Mucosa of descending colon (tissue), 3 donors: ENCODE results near the gene OR14A2. TPM values are rescaled to one million over a fixed set of nuclear protein-coding genes. Genes with fewer than 3 reads are reported as not detected.
A peak's percentile ranks its signal among the peaks of the same experiment; 100 is the strongest.
"Not testable (repeated sequence)": the region's sequence is repeated elsewhere in the genome, so short reads cannot be mapped to it uniquely, and the experiment has no call there.

Experiments used
- ATAC-seq: fragments of 200-7000 bp; cut with Tn5 transposase; one replicate; pipeline ENCODE4 v1.9.1; 2020; ENCODE audit warnings: mild to moderate bottlenecking, moderate library complexity
- DNase-seq, 3 donors: peaks; one replicate each; pipeline ENCODE4 v3.0.0-alpha.2; 2020
- H3K36me3 ChIP-seq: fragments of 200-600 bp; one replicate; pipeline ENCODE4 v1.8.0; 2021; ENCODE audit warnings: low read depth, mild to moderate bottlenecking
- H3K4me1 ChIP-seq: fragments of 200-600 bp; one replicate; pipeline ENCODE4 v1.8.0; 2021; ENCODE audit warnings: low read depth, mild to moderate bottlenecking
- H3K4me3 ChIP-seq: fragments of 200-600 bp; one replicate; pipeline ENCODE4 v1.8.0; 2021; ENCODE audit warnings: mild to moderate bottlenecking
- H3K9me3 ChIP-seq: fragments of 200-600 bp; one replicate; pipeline ENCODE4 v1.8.0; 2021; ENCODE audit warnings: mild to moderate bottlenecking
- intact Hi-C, 2 donors: fragments of 100-400 bp; cut with DNase I in 1 of 2; cut with micrococcal nuclease in 1 of 2; formaldehyde crosslinking; loops; one replicate each; pipeline versions ENCODE4 v1.11.0 to v1.11.1; 2022; cut with DNase I, micrococcal nuclease
- total RNA-seq, 3 donors: library from RNA; stranded (reverse); fragmentation: NEBNext Ultra II Directional in 2 of 3; extraction: Animal tissue kit (Norgen Biotek cat#: 25700) in 2 of 3; gene quantifications; one replicate each; pipeline versions ENCODE4 v1.2.1 to v1.2.4, GENCODE V29; 2021 to 2023
- TF ChIP-seq, protein P1 (sequence below): fragments of 200-600 bp; IDR thresholded peaks from one replicate; pipeline ENCODE4 v1.8.0; 2022; ENCODE audit warnings: antibody characterized with exemption, mild to moderate bottlenecking
- donor health status: DM: no; HTN: no; CAD: no; lungs with moderate emphysema.
- donor health status: DM: no; HTN: no; CAD: no.
- donor health status: DM: no; HTN: yes; CAD: no.

Gene OR14A2
- total RNA-seq, 3 donors from 2014 or later: not detected

- DNase-seq: no peak
- Histone ChIP-seq H3K36me3 (no peaks in the 10 kb centered on the region), H3K9me3 (peaks cover 5% of the 10 kb centered on the region), H3K4me1 (no peaks in the 10 kb centered on the region), H3K4me3 (no peak overlapping the region)
- intact Hi-C loops: no loop called here
- TF ChIP-seq, protein P1, sequence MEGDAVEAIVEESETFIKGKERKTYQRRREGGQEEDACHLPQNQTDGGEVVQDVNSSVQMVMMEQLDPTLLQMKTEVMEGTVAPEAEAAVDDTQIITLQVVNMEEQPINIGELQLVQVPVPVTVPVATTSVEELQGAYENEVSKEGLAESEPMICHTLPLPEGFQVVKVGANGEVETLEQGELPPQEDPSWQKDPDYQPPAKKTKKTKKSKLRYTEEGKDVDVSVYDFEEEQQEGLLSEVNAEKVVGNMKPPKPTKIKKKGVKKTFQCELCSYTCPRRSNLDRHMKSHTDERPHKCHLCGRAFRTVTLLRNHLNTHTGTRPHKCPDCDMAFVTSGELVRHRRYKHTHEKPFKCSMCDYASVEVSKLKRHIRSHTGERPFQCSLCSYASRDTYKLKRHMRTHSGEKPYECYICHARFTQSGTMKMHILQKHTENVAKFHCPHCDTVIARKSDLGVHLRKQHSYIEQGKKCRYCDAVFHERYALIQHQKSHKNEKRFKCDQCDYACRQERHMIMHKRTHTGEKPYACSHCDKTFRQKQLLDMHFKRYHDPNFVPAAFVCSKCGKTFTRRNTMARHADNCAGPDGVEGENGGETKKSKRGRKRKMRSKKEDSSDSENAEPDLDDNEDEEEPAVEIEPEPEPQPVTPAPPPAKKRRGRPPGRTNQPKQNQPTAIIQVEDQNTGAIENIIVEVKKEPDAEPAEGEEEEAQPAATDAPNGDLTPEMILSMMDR: no peak
- no peak for ATAC-seq
Observed at GRCh38 chr1:247721222-247721621, 26.7 kb downstream of the OR14A2 start.

DNA sequence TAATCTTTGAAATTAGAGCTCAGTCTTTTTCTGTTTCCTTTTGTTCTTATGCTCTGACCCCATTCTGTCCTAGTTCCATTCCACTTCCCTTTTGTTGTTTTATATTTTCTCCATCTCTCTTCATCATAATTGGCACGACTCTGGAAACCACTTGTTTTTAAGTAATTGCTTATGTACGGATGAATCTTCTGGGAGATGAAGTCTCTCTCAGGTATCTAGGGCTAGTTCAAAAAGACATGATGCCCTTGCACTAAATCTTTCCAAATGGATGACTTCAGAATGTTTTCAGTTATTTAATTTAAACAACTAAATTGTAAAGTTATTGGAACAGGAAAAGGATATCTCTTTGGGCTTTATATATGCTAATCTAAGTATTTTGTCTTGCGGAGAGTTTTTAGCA, 31.4 kb downstream of the OR14A2 start, which contains the start of gene OR6F1:
Gene OR6F1 (minus strand): TSS at position 101 of the 400 bp plus-strand sequence. CDS start 3,891 bp downstream, outside the sequence.
- H3K4me1 ChIP-seq: no peaks in the 10 kb centered on the region
- H3K36me3 ChIP-seq: no peaks in the 10 kb centered on the region
- ATAC-seq (no peak), DNase-seq (no peak)
- TF ChIP-seq, protein P1: no peak
- H3K9me3 ChIP-seq: peaks cover 5% of the 10 kb centered on the region
- no peak within 1 kb of the TSS for H3K4me3 ChIP-seq
- intact Hi-C loops: no loop called here

- H3K9me3 ChIP-seq: no peaks in the 10 kb centered on the region
- no peaks in the 10 kb centered on the region for H3K36me3 ChIP-seq
Observed at GRCh38 chr1:247713753-247714152, 34.2 kb downstream of the OR14A2 start.

DNA sequence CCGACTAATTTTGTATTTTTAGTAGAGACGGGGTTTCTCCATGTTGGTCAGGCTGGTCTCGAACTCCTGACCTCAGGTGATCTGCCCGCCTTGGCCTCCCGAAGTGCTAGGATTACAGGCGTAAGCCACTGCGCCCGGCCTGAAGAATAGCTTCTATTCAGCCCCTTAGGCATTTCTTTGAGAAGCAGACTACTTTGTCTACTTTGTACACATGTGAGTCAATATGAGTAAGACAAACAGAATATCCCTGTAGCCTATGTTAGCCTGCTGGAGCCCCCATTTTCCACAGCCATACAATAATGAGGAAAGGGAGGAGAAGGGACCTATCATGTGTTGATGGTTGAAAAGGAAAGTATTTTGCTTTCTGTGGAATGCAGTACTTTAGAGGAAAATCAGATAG, 37.3 kb downstream of the OR14A2 start:
- H3K4me1 ChIP-seq, H3K36me3 ChIP-seq, intact Hi-C loops, DNase-seq, H3K9me3 ChIP-seq, H3K4me3 ChIP-seq, ATAC-seq: not testable (repeated sequence)

More at GRCh38 chr1:247713753-247714152, 34.2 kb downstream of the OR14A2 start:
- ATAC-seq (no peak), DNase-seq (no peak)
- no peak overlapping the region for H3K4me3 ChIP-seq
- intact Hi-C loops: no loop called here
- H3K4me1 ChIP-seq: no peaks in the 10 kb centered on the region
- TF ChIP-seq, protein P1: no peak

DNA sequence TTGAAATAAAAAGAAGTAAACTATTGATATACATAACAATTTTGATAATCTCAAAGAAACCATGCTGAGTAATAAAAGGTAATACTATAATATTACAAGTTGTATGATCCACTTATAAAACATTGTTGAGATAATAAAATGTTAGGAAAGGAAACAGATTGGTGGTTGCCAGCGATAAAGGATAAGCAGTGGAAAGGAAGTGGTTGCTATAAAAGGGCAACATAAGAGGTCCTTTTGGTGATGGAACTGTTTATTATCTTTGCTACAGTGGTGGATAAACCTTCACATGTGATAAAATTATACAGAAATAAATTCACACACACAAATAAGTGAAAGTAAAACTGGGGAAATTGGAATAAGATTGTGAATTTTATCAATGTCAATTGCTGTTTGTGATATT, 46.6 kb downstream of the OR14A2 start:
- no peak for ATAC-seq
- no peak for DNase-seq
- H3K36me3 ChIP-seq: no peaks in the 10 kb centered on the region
- intact Hi-C loops: no loop called here
- H3K4me1 ChIP-seq: no peaks in the 10 kb centered on the region
- peaks cover 3% of the 10 kb centered on the region for H3K9me3 ChIP-seq
- TF ChIP-seq, protein P1: no peak
- no peak overlapping the region for H3K4me3 ChIP-seq

DNA sequence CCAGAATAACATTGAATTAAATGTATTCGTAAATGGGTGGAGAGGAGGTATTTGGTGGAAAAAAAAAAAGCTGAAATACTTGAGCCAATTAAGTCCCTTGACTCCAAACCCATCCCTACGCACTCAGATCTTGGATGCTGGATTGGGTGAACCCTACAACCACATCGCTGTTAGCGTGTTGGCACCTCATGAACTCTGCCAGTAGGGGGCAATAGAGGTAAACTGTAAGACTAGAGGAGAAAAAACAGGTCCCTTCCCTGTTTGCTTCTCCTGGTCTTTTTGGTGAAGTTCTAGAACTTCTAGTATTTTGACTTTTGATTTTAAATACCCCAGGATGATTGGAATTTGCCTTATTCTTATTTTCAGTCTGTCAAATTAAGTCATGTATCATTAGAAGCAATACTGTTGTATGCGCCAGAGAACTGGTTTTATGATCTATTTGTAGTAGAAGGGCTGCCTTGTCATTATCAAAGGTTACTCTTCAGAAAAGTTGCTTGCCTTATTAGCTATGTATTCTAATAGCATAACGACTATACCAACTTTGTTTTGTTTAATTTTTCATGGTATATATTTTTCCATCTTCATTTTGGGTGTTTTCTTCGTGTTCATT, 66.5 kb downstream of the OR14A2 start:
- intact Hi-C loops: no loop called here
- DNase-seq (peak in 2 of 3 donors; percentile 26 to 71), ATAC-seq (peak; percentile 72)
- no peaks in the 10 kb centered on the region for H3K9me3 ChIP-seq
- no peaks in the 10 kb centered on the region for H3K36me3 ChIP-seq
- TF ChIP-seq, protein P1: peak; percentile 37
- H3K4me1 ChIP-seq: no peaks in the 10 kb centered on the region
- no peak overlapping the region for H3K4me3 ChIP-seq
